ENCODE results near the gene LIN7A. TPM values are rescaled to one million over a fixed set of nuclear protein-coding genes. Genes with fewer than 3 reads are reported as not detected.

Gene LIN7A
- total and polyA plus RNA-seq, 4 donors = 4.0 to 21.7 (median 6.6) TPM

DNA sequence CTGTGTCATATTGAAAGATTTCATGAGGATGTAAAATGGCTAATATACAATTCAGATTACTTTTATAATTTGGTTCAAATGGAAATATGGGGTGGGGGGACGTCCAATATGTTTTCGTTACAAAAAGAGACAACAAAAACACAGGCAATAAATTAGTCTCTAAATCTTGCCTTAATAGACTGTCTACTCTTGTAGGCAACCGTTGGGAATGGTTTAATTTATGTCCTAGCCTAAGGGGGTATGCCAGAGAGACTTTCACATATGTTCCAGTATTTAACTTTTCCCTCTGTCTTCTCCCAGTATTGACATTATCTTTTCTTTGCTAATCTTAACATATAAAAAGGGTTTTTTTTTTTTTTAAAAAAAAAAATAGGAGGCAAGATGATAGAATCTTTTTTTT, 41.5 kb upstream of the LIN7A start:
- TF ChIP-seq, protein P1, sequence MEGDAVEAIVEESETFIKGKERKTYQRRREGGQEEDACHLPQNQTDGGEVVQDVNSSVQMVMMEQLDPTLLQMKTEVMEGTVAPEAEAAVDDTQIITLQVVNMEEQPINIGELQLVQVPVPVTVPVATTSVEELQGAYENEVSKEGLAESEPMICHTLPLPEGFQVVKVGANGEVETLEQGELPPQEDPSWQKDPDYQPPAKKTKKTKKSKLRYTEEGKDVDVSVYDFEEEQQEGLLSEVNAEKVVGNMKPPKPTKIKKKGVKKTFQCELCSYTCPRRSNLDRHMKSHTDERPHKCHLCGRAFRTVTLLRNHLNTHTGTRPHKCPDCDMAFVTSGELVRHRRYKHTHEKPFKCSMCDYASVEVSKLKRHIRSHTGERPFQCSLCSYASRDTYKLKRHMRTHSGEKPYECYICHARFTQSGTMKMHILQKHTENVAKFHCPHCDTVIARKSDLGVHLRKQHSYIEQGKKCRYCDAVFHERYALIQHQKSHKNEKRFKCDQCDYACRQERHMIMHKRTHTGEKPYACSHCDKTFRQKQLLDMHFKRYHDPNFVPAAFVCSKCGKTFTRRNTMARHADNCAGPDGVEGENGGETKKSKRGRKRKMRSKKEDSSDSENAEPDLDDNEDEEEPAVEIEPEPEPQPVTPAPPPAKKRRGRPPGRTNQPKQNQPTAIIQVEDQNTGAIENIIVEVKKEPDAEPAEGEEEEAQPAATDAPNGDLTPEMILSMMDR (IDR thresholded peaks at IDR 0.05; ENCODE audit: control extremely low read depth, extremely low read depth) = no peak
- no peaks in the 10 kb centered on the region for H3K9me3 ChIP-seq (ENCODE audit: control insufficient read depth in 4 of 4, insufficient read depth in 3 of 4, low read length in 3 of 4)
- DNase-seq (no peak), ATAC-seq (ENCODE audit: insufficient read depth, low FRiP score) (no peak)
- no peaks in the 10 kb centered on the region for H3K27me3 ChIP-seq (ENCODE audit: control insufficient read depth in 3 of 3, insufficient read depth in 3 of 3, low read length in 2 of 3)
- WGBS, 2 donors = 66 to 72% methylated on average over 3 of the region's 3 CpGs
- no peak overlapping the region for H3K9ac ChIP-seq (ENCODE audit: insufficient read depth in 1 of 2, low read length in 2 of 2)
- H3K4me1 ChIP-seq (ENCODE audit: control insufficient read depth in 5 of 5, insufficient read depth in 5 of 5, low read length in 5 of 5) = no peaks in the 10 kb centered on the region
- no peak overlapping the region for H3K4me3 ChIP-seq
- no peak overlapping the region for H3K27ac ChIP-seq (ENCODE audit: low read depth in 1 of 2, low read length in 1 of 2)
- no peaks in the 10 kb centered on the region for H3K36me3 ChIP-seq (ENCODE audit: control insufficient read depth in 4 of 4, insufficient read depth in 4 of 4, low read length in 4 of 4)

DNA sequence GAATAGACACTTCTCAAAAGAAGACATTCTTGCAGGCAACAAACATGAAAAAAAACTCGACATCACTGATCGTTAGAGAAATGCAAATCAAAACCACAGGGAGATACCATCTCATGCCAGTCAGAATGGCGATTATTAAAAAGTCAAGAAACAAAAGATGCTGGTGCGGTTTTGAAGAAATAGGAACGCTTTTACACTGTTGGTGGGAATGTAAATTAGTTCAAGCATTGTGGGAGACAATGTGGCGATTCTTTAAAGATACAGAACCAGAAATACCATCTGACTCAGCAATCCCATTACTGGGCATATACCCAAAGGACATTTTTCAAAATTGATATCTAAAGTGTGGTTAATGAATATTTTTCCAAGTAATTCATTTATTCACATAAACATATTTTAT, 39.6 kb upstream of the LIN7A start:
- no peaks in the 10 kb centered on the region for H3K9me3 ChIP-seq (ENCODE audit: control insufficient read depth in 4 of 4, insufficient read depth in 3 of 4, low read length in 3 of 4)
- no peak overlapping the region for H3K27ac ChIP-seq (ENCODE audit: low read depth in 1 of 2, low read length in 1 of 2)
- no peak for ATAC-seq (ENCODE audit: insufficient read depth, low FRiP score)
- H3K36me3 ChIP-seq (ENCODE audit: control insufficient read depth in 4 of 4, insufficient read depth in 4 of 4, low read length in 4 of 4) = no peaks in the 10 kb centered on the region
- DNase-seq = no peak
- H3K4me3 ChIP-seq = no peak overlapping the region
- no peaks in the 10 kb centered on the region for H3K4me1 ChIP-seq (ENCODE audit: control insufficient read depth in 5 of 5, insufficient read depth in 5 of 5, low read length in 5 of 5)
- H3K9ac ChIP-seq (ENCODE audit: insufficient read depth in 1 of 2, low read length in 2 of 2) = no peak overlapping the region
- no peaks in the 10 kb centered on the region for H3K27me3 ChIP-seq (ENCODE audit: control insufficient read depth in 3 of 3, insufficient read depth in 3 of 3, low read length in 2 of 3)
- 67 to 79% methylated on average over 6 of the region's 6 CpGs for WGBS, 2 donors
- TF ChIP-seq, protein P1 (IDR thresholded peaks at IDR 0.05; ENCODE audit: control extremely low read depth, extremely low read depth) = no peak

DNA sequence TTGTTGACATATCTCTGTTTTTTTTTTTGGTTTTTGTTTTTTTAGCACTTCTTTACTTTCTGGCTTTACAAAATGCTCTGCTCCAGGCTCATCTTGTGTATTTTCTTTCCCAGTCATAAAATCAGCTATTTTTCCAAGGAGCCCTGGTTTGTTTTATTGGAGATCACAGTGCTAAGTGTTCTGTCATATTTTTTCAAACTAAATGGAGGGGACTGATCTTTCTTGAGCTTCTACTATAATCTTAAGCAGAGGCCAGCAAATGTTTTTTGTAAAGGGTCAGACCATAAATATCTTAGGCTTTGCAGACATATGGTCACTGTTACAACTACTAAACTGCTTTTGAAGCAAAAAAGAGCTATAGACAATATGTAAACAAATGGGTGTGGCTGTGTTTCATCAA, 30.6 kb upstream of the LIN7A start:
- DNase-seq (peak in 1 of 3 donors; percentile 8), ATAC-seq (ENCODE audit: insufficient read depth, low FRiP score) (no peak)
- Histone ChIP-seq H3K27me3 (ENCODE audit: control insufficient read depth in 3 of 3, insufficient read depth in 3 of 3, low read length in 2 of 3) (no peaks in the 10 kb centered on the region), H3K27ac (ENCODE audit: low read depth in 1 of 2, low read length in 1 of 2) (no peak overlapping the region), H3K36me3 (ENCODE audit: control insufficient read depth in 4 of 4, insufficient read depth in 4 of 4, low read length in 4 of 4) (no peaks in the 10 kb centered on the region), H3K4me1 (ENCODE audit: control insufficient read depth in 5 of 5, insufficient read depth in 5 of 5, low read length in 5 of 5) (no peaks in the 10 kb centered on the region), H3K9ac (ENCODE audit: insufficient read depth in 1 of 2, low read length in 2 of 2) (no peak overlapping the region), H3K4me3 (no peak overlapping the region), H3K9me3 (ENCODE audit: control insufficient read depth in 4 of 4, insufficient read depth in 3 of 4, low read length in 3 of 4) (no peaks in the 10 kb centered on the region)
- TF ChIP-seq, protein P1 (IDR thresholded peaks at IDR 0.05; ENCODE audit: control extremely low read depth, extremely low read depth) = no peak

DNA sequence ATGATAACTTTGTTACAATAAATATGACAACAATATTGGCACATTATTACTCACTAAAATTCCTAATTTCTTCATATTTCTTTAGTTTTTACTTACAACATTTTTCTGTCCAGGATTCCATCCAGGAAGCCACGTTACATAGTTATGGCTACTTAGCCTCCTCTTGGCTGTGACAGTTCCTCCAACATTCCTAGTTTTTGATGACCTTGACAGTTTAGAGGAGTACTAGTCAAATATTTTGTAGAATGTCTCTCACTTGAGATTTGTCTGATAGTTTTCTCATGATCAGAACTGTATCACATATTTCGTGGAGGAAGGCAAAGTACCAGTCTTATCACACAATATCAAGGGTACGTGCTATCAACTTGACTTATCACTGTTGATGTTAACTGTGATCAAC, 29.8 kb upstream of the LIN7A start:
- no peak for ATAC-seq (ENCODE audit: insufficient read depth, low FRiP score)
- no peak overlapping the region for H3K27ac ChIP-seq (ENCODE audit: low read depth in 1 of 2, low read length in 1 of 2)
- WGBS, 2 donors = 70 to 85% methylated on average over 3 of the region's 3 CpGs
- DNase-seq = no peak
- H3K36me3 ChIP-seq (ENCODE audit: control insufficient read depth in 4 of 4, insufficient read depth in 4 of 4, low read length in 4 of 4) = no peaks in the 10 kb centered on the region
- TF ChIP-seq, protein P1 (IDR thresholded peaks at IDR 0.05; ENCODE audit: control extremely low read depth, extremely low read depth) = no peak
- H3K9me3 ChIP-seq (ENCODE audit: control insufficient read depth in 4 of 4, insufficient read depth in 3 of 4, low read length in 3 of 4) = no peaks in the 10 kb centered on the region
- no peak overlapping the region for H3K4me3 ChIP-seq
- H3K4me1 ChIP-seq (ENCODE audit: control insufficient read depth in 5 of 5, insufficient read depth in 5 of 5, low read length in 5 of 5) = no peaks in the 10 kb centered on the region
- H3K27me3 ChIP-seq (ENCODE audit: control insufficient read depth in 3 of 3, insufficient read depth in 3 of 3, low read length in 2 of 3) = no peaks in the 10 kb centered on the region
- H3K9ac ChIP-seq (ENCODE audit: insufficient read depth in 1 of 2, low read length in 2 of 2) = no peak overlapping the region

Measured in lung (tissue), 12 donors.